K562 (cell line): ENCODE results near the gene TMEM121B. TPM values are rescaled to one million over a fixed set of nuclear protein-coding genes. Genes with fewer than 3 reads are reported as not detected.

Experiments used
- FOXJ3 ChIP-seq: sonication (generic); formaldehyde crosslinking; IDR thresholded peaks from 2 replicates; pipeline ENCODE4 v1.4.0; 2020; ENCODE audit warnings: mild to moderate bottlenecking, missing genetic modification reagents
- RAD21 ChIP-seq, 2 experiments: fragments of 250-450 bp in 1 of 2; fragments of 450-650 bp in 1 of 2; sonication (Bioruptor Pico) in 1 of 2; formaldehyde crosslinking in 1 of 2; IDR thresholded peaks in 1 of 2; conservative IDR thresholded peaks in 1 of 2; 2 replicates each; pipeline versions ENCODE4 v1.4.0 to v1.8.0; 2020 to 2022; ENCODE audit warnings: mild to moderate bottlenecking in 2 of 2, moderate library complexity in 1 of 2
- RB1 ChIP-seq: fragments of 450-650 bp; IDR thresholded peaks from 2 replicates; pipeline ENCODE4 v1.6.1; 2017; ENCODE audit warnings: low read depth, mild to moderate bottlenecking
- SMC3 ChIP-seq: conservative IDR thresholded peaks from 2 replicates; pipeline ENCODE4 v1.6.1; 2011; ENCODE audit warnings: low read depth, low read length, improper control_type of control experiment; ENCODE audit not compliant: insufficient read depth
- SRSF3 ChIP-seq: fragments of 200-400 bp; formaldehyde crosslinking; IDR thresholded peaks from 2 replicates; pipeline ENCODE4 v1.6.1; 2016; ENCODE audit warnings: mild to moderate bottlenecking, low read length, moderate library complexity; ENCODE audit not compliant: insufficient read depth
- ZNF3 ChIP-seq: fragments of 250-450 bp; sonication (Bioruptor Pico); IDR thresholded peaks from 2 replicates; pipeline ENCODE4 v1.5.0; 2021; ENCODE audit warnings: mild to moderate bottlenecking, moderate library complexity
- polyA plus RNA-seq, 8 experiments: library from polyadenylated mRNA; depleted of rRNA in 4 of 8; stranded (reverse) in 5 of 8; unstranded in 3 of 8; fragments of >200 nt; fragmentation: Nextera tagmentation in 2 of 8; fragmentation: Illumina TruSeq in 1 of 8; extraction: Ambion mirVana in 2 of 8; extraction: Trizol in 1 of 8; gene quantifications; 2 replicates each; pipeline versions ENCODE4 v1.2.1 to v1.2.3, GENCODE V29; 2011 to 2014; ENCODE audit warnings: inconsistent platforms in 1 of 8, missing spikeins in 1 of 8
- total RNA-seq, 7 experiments: library from RNA; depleted of rRNA in 6 of 7; stranded (reverse); fragments of >200 nt in 6 of 7; fragmentation: Illumina TruSeq in 2 of 7; extraction: Trizol in 2 of 7; gene quantifications; 2 replicates each; pipeline versions ENCODE4 v1.2.1 to v1.2.3, GENCODE V29; 2011 to 2021; ENCODE audit warnings: low replicate concordance in 1 of 7
- TF ChIP-seq, protein P1 (sequence below), 2 experiments: IDR thresholded peaks; 2 replicates each; pipeline ENCODE4 v1.6.1; 2012; ENCODE audit warnings: improper control_type of control experiment in 2 of 2, low read depth in 2 of 2, low read length in 2 of 2, borderline replicate concordance in 1 of 2
- TF ChIP-seq, protein P2 (sequence below): sonication (generic); formaldehyde crosslinking; IDR thresholded peaks from 2 replicates; pipeline ENCODE4 v1.8.0; 2023; ENCODE audit warnings: mild to moderate bottlenecking, missing genetic modification reagents
- TF ChIP-seq, protein P3 (sequence below): fragments of 450-650 bp; conservative IDR thresholded peaks from 2 replicates; pipeline ENCODE4 v1.6.1; 2016; ENCODE audit warnings: missing genetic modification characterization, low read depth, mild to moderate bottlenecking, missing compliant biosample characterization, moderate library complexity
- TF ChIP-seq, protein P4 (sequence below): IDR thresholded peaks from 3 replicates; pipeline ENCODE4 v1.6.1; 2011; ENCODE audit warnings: borderline replicate concordance, mild to moderate bottlenecking, moderate library complexity; ENCODE audit not compliant: insufficient read length; ENCODE audit errors: extremely low read depth
- TF ChIP-seq, protein P5 (sequence below): sonication (generic); formaldehyde crosslinking; IDR thresholded peaks from 2 replicates; pipeline ENCODE4 v1.8.1; 2022; ENCODE audit warnings: missing genetic modification reagents

Gene TMEM121B
- total and polyA plus RNA-seq, 9 of the 15 experiments (the other 6 are each of a cell fraction or from before 2014, with no cell fraction given): 0.03 to 0.07 (median 0.03) TPM; not detected in 6

DNA sequence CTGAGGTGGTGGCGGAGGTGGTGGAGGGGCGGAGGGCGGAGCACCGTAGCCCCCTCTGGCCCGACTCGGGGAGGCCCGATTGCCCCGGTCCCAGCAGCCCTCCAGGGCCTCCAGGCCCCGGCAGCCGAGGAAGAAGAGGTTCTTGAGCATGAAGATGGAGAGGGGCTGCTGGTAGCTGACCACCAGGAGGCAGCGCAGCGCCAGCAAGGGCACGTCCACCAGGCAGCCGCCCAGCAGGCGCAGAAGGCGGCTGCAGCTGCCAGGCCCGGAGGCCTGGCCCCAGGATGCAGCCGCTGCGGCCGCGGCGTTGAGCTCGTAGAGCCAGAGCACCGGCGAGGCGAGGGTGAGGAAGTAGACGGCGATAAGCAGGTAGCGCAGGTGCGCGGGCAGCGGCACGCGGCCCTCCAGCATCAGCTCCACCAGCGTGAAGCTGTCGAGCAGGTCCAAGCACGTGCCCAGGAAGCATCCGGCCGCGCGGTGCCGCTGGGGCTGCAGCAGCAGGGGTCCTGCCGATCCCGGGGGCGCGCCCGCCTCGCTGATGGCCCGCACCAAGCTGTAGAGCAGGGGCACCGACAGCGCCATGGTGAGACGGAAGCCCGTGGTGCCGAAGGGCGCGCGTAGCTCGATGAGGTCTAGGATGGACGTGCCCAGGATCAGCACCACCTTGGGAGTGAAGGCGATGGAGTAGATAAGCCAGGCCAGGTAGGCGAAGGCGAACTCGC is 1.5 kb downstream of the TMEM121B start (continued):
- no peak for TF ChIP-seq ZNF3 (CRISPR knock-in tag)
- TF ChIP-seq, protein P1, sequence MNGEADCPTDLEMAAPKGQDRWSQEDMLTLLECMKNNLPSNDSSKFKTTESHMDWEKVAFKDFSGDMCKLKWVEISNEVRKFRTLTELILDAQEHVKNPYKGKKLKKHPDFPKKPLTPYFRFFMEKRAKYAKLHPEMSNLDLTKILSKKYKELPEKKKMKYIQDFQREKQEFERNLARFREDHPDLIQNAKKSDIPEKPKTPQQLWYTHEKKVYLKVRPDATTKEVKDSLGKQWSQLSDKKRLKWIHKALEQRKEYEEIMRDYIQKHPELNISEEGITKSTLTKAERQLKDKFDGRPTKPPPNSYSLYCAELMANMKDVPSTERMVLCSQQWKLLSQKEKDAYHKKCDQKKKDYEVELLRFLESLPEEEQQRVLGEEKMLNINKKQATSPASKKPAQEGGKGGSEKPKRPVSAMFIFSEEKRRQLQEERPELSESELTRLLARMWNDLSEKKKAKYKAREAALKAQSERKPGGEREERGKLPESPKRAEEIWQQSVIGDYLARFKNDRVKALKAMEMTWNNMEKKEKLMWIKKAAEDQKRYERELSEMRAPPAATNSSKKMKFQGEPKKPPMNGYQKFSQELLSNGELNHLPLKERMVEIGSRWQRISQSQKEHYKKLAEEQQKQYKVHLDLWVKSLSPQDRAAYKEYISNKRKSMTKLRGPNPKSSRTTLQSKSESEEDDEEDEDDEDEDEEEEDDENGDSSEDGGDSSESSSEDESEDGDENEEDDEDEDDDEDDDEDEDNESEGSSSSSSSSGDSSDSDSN (IDR thresholded peaks at IDR 0.05; ENCODE audit: borderline replicate concordance in 1 of 2, low read depth in 2 of 2, low read length in 2 of 2): 0 out of 4 replicates have a peak, but pooled peaks of 1 of the 2 experiments have one; percentile 18
- peak; percentile 21; the same call in 1 of the 2 replicates for TF ChIP-seq RB1
- TF ChIP-seq SMC3: 0 out of 2 replicates have a peak, but pooled peaks have one; percentile 44
- no peak for TF ChIP-seq FOXJ3 (CRISPR knock-in tag)
- TF ChIP-seq RAD21 (CRISPR knock-in tag; conservative IDR thresholded peaks at IDR 0.05 in 1 of 2, IDR thresholded peaks at IDR 0.05 in 1 of 2): peak in 1 of 2 experiments; percentile 68; a peak in 2 of 4 replicates
- no peak for TF ChIP-seq SRSF3
- TF ChIP-seq, protein P2, sequence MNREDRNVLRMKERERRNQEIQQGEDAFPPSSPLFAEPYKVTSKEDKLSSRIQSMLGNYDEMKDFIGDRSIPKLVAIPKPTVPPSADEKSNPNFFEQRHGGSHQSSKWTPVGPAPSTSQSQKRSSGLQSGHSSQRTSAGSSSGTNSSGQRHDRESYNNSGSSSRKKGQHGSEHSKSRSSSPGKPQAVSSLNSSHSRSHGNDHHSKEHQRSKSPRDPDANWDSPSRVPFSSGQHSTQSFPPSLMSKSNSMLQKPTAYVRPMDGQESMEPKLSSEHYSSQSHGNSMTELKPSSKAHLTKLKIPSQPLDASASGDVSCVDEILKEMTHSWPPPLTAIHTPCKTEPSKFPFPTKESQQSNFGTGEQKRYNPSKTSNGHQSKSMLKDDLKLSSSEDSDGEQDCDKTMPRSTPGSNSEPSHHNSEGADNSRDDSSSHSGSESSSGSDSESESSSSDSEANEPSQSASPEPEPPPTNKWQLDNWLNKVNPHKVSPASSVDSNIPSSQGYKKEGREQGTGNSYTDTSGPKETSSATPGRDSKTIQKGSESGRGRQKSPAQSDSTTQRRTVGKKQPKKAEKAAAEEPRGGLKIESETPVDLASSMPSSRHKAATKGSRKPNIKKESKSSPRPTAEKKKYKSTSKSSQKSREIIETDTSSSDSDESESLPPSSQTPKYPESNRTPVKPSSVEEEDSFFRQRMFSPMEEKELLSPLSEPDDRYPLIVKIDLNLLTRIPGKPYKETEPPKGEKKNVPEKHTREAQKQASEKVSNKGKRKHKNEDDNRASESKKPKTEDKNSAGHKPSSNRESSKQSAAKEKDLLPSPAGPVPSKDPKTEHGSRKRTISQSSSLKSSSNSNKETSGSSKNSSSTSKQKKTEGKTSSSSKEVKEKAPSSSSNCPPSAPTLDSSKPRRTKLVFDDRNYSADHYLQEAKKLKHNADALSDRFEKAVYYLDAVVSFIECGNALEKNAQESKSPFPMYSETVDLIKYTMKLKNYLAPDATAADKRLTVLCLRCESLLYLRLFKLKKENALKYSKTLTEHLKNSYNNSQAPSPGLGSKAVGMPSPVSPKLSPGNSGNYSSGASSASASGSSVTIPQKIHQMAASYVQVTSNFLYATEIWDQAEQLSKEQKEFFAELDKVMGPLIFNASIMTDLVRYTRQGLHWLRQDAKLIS (CRISPR knock-in tag): no peak
- TF ChIP-seq, protein P3, sequence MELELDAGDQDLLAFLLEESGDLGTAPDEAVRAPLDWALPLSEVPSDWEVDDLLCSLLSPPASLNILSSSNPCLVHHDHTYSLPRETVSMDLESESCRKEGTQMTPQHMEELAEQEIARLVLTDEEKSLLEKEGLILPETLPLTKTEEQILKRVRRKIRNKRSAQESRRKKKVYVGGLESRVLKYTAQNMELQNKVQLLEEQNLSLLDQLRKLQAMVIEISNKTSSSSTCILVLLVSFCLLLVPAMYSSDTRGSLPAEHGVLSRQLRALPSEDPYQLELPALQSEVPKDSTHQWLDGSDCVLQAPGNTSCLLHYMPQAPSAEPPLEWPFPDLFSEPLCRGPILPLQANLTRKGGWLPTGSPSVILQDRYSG (tag): no peak
- TF ChIP-seq, protein P4, sequence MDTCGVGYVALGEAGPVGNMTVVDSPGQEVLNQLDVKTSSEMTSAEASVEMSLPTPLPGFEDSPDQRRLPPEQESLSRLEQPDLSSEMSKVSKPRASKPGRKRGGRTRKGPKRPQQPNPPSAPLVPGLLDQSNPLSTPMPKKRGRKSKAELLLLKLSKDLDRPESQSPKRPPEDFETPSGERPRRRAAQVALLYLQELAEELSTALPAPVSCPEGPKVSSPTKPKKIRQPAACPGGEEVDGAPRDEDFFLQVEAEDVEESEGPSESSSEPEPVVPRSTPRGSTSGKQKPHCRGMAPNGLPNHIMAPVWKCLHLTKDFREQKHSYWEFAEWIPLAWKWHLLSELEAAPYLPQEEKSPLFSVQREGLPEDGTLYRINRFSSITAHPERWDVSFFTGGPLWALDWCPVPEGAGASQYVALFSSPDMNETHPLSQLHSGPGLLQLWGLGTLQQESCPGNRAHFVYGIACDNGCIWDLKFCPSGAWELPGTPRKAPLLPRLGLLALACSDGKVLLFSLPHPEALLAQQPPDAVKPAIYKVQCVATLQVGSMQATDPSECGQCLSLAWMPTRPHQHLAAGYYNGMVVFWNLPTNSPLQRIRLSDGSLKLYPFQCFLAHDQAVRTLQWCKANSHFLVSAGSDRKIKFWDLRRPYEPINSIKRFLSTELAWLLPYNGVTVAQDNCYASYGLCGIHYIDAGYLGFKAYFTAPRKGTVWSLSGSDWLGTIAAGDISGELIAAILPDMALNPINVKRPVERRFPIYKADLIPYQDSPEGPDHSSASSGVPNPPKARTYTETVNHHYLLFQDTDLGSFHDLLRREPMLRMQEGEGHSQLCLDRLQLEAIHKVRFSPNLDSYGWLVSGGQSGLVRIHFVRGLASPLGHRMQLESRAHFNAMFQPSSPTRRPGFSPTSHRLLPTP: no peak
- TF ChIP-seq, protein P5, sequence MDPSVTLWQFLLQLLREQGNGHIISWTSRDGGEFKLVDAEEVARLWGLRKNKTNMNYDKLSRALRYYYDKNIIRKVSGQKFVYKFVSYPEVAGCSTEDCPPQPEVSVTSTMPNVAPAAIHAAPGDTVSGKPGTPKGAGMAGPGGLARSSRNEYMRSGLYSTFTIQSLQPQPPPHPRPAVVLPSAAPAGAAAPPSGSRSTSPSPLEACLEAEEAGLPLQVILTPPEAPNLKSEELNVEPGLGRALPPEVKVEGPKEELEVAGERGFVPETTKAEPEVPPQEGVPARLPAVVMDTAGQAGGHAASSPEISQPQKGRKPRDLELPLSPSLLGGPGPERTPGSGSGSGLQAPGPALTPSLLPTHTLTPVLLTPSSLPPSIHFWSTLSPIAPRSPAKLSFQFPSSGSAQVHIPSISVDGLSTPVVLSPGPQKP (CRISPR knock-in tag): no peak
